HCT116 (cell line): ENCODE results near the gene SAT1.

Experiments used
- EZH2 ChIP-seq: fragments of 200-600 bp; sonication (generic); IDR thresholded peaks from 2 replicates; pipeline ENCODE4 v1.6.1; 2017; ENCODE audit warnings: antibody characterized with exemption, mixed run types
- EZH2phosphoT487 ChIP-seq: fragments of 200-600 bp; IDR thresholded peaks from 2 replicates; pipeline ENCODE4 v1.6.1; 2018; ENCODE audit warnings: antibody characterized with exemption, borderline replicate concordance
- JUND ChIP-seq: IDR thresholded peaks from 2 replicates; pipeline ENCODE4 v1.6.1; 2012
- POLR2A ChIP-seq: IDR thresholded peaks from 2 replicates; pipeline ENCODE4 v1.7.0; 2011; ENCODE audit warnings: borderline replicate concordance; ENCODE audit not compliant: insufficient read depth, insufficient read length; ENCODE audit errors: extremely low read depth
- POLR2AphosphoS5 ChIP-seq: IDR thresholded peaks from 2 replicates; pipeline ENCODE4 v1.6.1; 2011; ENCODE audit warnings: mild to moderate bottlenecking, low read depth, low read length, moderate library complexity
- RAD21 ChIP-seq: IDR thresholded peaks from 2 replicates; pipeline ENCODE4 v1.6.1; 2012; ENCODE audit warnings: low read depth, mild to moderate bottlenecking
- YY1 ChIP-seq: IDR thresholded peaks from 2 replicates; pipeline ENCODE4 v1.6.1; 2011; ENCODE audit warnings: low read length, low read depth, moderate library complexity, mild to moderate bottlenecking; ENCODE audit not compliant: insufficient replicate concordance; ENCODE audit errors: extremely low read depth
- TF ChIP-seq, protein P1 (sequence below), 3 experiments: fragments of 200-600 bp in 1 of 3; sonication (generic) in 1 of 3; IDR thresholded peaks in 2 of 3; conservative IDR thresholded peaks in 1 of 3; 2 replicates each; pipeline ENCODE4 v1.5.1; 2012 to 2017; ENCODE audit warnings: low read depth in 2 of 3, low read length in 2 of 3, antibody characterized with exemption in 1 of 3, borderline replicate concordance in 1 of 3, control low read depth in 1 of 3, mild to moderate bottlenecking in 1 of 3, mixed read lengths in 1 of 3, mixed run types in 1 of 3, moderate library complexity in 1 of 3; ENCODE audit not compliant: insufficient read depth in 1 of 3

DNA sequence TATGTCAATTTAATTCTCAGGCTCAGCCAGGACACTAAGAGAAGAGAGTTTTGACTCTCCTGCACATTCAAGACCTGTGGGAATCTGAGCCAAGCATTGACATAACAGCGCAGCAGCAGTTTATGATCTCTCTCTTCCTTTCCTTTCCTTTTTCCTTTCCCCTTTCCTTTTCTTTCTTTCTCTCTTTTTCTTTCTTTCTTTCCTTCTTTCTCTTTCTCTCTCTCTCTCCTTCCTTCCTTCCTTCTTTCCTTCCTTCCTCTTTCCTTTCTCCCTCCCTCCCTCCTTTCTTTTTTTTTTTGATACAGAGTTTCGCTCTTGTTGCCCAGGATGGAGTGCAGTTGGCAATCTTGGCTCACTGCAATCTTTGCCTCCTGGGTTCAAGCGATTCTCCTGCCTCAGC, 21.6 kb downstream of the SAT1 start:
- TF ChIP-seq, protein P1, sequence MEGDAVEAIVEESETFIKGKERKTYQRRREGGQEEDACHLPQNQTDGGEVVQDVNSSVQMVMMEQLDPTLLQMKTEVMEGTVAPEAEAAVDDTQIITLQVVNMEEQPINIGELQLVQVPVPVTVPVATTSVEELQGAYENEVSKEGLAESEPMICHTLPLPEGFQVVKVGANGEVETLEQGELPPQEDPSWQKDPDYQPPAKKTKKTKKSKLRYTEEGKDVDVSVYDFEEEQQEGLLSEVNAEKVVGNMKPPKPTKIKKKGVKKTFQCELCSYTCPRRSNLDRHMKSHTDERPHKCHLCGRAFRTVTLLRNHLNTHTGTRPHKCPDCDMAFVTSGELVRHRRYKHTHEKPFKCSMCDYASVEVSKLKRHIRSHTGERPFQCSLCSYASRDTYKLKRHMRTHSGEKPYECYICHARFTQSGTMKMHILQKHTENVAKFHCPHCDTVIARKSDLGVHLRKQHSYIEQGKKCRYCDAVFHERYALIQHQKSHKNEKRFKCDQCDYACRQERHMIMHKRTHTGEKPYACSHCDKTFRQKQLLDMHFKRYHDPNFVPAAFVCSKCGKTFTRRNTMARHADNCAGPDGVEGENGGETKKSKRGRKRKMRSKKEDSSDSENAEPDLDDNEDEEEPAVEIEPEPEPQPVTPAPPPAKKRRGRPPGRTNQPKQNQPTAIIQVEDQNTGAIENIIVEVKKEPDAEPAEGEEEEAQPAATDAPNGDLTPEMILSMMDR (IDR thresholded peaks at IDR 0.05 in 2 of 3, conservative IDR thresholded peaks at IDR 0.05 in 1 of 3; ENCODE audit: borderline replicate concordance in 1 of 3, insufficient read depth in 1 of 3, low read depth in 2 of 3, low read length in 2 of 3), result no peak
- no peak for TF ChIP-seq EZH2
- no peak for TF ChIP-seq YY1
- TF ChIP-seq RAD21, result no peak
- no peak for TF ChIP-seq JUND
- no peak for TF ChIP-seq POLR2A
- TF ChIP-seq EZH2phosphoT487, result no peak
- no peak for TF ChIP-seq POLR2AphosphoS5
